ENCODE measurements around the gene TBC1D3H.
"Not testable (repeated sequence)": the region's sequence is repeated elsewhere in the genome, so short reads cannot be mapped to it uniquely, and the experiment has no call there.

TBC1D3H gene

GRCh38 chr17:36388385-36389245 is at the start of gene TBC1D3H:
Gene TBC1D3H (minus strand): TSS chr17:36388435. CDS start chr17:36386895, 1,540 bp downstream.
- DNase-seq, result not testable (repeated sequence)

- not testable (repeated sequence) for DNase-seq
These were observed 40.7 kb upstream of the TBC1D3H start for GRCh38 chr17:36428891-36429290.

GRCh38 chr17:36415180-36415941 is 27.1 kb upstream of the TBC1D3H start:
- not testable (repeated sequence) for DNase-seq

GRCh38 chr17:36390943-36391645 is 2.9 kb upstream of the TBC1D3H start:
- DNase-seq, result not testable (repeated sequence)

GRCh38 chr17:36375938-36376337 is 12.3 kb downstream of the TBC1D3H start:
- DNase-seq, result not testable (repeated sequence)

- DNase-seq, result not testable (repeated sequence)
These were observed 25.7 kb downstream of the TBC1D3H start for GRCh38 chr17:36362496-36362895.
